ENCODE data around the gene NOX3. TPM values are rescaled to one million over a fixed set of nuclear protein-coding genes. Genes with fewer than 3 reads are reported as not detected.
"Not testable (repeated sequence)": the region's sequence is repeated elsewhere in the genome, so short reads cannot be mapped to it uniquely, and the experiment has no call there.

Gene NOX3, protein sequence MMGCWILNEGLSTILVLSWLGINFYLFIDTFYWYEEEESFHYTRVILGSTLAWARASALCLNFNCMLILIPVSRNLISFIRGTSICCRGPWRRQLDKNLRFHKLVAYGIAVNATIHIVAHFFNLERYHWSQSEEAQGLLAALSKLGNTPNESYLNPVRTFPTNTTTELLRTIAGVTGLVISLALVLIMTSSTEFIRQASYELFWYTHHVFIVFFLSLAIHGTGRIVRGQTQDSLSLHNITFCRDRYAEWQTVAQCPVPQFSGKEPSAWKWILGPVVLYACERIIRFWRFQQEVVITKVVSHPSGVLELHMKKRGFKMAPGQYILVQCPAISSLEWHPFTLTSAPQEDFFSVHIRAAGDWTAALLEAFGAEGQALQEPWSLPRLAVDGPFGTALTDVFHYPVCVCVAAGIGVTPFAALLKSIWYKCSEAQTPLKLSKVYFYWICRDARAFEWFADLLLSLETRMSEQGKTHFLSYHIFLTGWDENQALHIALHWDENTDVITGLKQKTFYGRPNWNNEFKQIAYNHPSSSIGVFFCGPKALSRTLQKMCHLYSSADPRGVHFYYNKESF
- not detected for polyA plus RNA-seq (ENCODE audit: insufficient read length in 12 of 12)
- long read RNA-seq, donor 1 = 0 reads
- long read RNA-seq, donor 2 = 0 reads
- long read RNA-seq, donor 3 = 0 reads
- long read RNA-seq, donor 4 = 0 reads
- long read RNA-seq, donor 5 = 0 reads
- long read RNA-seq, donor 6 = 0 reads
- long read RNA-seq, donor 7 = 0 reads
- long read RNA-seq, donor 8 = 0 reads
- long read RNA-seq, donor 9 = 0 reads
- long read RNA-seq, donor 10 = 0 reads
- long read RNA-seq, donor 11 = 0 reads

DNA sequence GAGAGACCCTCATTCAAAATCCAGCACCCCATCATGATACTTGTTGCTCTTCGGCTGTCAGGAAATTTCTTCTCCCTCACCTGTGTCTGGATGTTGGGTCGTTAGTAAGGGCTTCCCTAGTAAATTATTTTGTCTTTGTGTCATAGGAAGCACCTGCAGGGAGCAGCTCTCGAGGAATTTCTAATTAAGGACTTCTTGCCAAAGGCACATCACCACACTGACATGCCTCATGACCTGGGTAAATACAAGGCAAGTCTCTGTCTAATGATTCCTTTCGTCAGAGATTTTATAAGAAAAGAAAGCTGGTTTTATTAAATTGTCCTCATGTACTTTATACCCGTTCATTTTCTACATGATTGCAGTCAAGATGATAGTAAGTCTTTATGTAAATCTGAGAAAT lies at the start of gene NOX3:
TSS of gene NOX3 (minus strand) at position 74 of the 400 bp plus-strand sequence. CDS start at position 35, 39 bp downstream.
- DNase-seq = no peak

DNA sequence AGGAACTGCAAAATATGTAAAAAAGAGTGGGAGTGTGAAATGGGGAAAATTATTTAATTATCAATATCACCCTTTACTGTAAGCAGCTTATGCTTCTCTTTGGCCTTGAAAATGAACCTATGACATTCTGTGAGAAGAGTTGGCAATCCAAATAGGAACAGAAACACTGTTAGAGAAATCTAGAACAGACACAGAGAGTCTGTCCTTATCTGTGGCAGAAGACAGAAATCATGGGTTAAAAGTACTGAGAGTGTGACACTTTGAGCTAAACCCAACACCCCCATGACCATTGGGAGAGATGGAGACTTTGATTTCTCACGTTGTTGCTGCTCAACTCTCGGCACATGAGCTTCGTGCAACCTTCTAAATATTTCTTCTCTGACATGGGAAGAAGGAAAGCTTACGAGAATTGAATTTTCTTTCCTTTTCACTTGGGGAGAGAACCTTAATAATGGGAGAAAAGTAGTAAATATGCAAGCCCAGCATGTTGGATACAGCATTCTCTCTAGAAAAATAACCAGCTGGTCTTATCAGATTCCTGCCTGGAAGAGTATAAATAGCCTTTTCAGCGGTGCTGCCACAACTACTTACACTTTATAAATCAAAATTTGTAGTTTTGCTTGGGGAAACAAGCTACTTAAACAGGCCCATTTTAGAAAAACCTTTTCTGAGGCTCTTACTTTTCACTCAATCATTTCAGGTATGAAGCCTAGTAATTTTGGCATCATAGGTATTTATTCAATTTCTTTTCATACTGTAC lies 49.4 kb upstream of the NOX3 start:
- DNase-seq = no peak

GRCh38 chr6:155502393-155502792 lies 46.8 kb upstream of the NOX3 start:
- no peak for DNase-seq

- DNase-seq = no peak
Observed at GRCh38 chr6:155499574-155499973, 43.9 kb upstream of the NOX3 start.

DNA sequence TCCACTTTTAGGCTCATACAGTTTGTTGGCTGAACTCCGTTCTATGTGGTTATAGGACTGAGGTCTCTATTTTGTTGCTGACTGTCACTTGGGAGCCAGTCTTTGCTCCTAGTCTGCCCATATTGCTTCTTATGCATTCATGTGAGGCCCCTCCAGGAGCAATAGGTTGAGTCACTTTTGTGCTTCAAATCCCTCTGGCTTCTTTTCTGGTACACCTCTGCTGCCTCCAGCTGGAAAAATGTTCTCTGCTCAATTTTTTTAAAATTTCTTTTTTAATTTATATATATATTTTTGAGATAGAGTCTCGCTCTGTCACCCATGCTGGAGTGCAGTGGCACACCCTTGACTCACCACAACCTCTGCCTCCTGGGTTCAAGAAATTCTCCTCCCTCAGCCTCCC lies 42.7 kb upstream of the NOX3 start:
- DNase-seq = no peak

DNA sequence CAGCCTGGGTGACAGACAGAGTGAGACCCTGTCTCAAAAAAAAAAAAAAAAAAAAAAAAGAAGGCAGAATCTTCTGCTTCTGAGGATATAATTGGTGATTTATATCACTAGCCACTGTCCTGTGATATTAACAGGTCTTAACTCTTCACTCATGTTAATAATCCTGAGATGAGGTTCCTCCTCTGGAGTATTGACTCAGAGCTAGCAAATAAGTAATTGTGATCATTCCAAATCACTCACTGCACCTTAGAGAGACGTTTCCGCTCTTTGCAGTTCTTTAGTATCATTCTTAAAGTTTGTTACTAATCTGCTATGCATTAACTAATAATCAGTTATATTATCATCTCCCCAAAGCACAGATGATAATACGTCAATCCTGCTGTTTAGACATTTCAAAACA lies 41.6 kb upstream of the NOX3 start:
- DNase-seq = no peak

DNA sequence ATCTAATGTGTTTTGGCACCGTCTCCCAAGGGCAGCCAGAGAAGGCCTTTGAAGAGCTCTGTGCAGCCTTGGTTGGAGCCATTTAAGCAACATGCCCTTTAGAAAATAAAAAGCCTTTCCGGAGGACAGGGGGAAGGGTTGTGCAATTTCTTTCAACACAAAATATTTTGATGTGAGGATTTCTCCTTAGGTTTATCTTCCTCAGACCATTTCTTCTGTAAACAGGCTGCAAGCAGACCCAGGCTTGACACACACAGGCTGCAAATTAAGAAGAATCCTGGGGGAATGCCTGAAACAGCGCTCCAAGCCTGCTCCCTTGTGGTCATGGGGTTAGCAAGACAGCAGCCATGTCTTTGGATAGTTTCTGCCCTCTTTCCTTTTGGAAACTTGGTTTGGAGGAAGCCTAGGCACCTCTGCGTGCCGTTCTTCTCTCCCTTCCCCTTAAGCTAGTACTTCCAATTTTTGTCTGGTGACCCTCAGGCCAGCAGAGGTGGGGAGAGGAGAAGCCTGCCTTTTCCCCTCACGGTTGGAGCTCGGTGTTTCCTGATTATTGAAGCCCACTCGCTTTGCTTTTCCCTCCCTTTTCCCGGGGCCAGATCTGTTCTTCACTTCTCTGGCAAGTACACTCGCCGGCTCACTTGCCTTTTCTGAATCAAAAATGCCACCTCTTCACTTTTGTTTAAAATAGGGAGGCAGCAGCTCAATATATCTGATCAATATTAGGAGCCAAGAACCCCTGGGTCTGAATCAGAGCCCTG lies 39.6 kb upstream of the NOX3 start:
- DNase-seq = no peak

DNA sequence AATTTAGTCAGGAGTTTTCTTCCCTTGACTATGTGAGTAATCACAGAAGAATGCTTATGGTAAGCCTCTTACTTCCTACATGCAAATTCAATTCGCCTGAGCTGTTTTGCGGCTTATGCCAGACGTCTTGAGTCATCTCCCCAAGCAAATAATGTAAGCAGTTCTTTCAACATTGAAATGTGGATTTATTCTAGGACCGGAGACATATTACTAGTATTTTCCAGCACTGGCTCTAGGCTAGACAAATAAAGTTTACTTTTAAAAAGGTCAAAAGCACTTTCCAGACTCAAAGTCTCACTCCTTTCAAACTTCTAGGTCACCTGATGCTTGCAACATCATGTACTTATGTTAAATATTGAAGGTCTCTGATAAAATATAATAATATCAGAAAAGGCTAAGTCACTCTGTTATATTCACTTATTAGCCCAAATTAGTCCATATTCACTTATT lies 38.1 kb upstream of the NOX3 start:
- peak; percentile 80 for DNase-seq

DNA sequence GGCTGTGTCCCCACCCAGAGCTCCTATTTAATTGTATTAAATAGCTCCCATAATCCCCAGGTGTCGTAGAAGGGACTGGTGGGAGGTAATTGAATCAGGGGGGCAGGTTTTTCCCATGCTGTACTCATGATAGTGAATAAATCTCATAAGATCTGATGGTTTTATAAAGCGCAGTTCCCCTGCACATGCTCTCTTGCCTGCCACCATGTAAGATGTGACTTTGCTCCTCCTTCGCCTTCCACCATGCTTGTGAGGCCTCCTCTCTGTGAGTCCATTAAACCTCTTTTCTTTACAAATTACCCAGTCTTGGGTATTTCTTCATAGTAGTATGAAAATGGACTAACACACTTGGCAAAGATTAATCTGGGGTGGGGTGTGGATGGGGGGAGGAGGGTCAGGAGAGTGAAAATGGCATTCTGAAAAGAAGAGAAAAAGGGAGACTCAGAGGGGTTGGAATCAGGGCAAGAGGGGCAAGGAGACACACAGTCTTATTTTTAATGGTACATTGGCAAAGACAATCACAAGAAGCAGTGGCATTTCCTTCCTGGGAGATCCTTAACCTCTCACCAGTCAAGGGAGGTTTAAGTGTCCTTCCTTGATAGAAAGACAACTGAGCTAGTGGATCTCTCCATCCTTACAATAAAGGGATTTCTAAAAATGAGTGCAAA lies 37.5 kb upstream of the NOX3 start:
- DNase-seq = no peak

DNA sequence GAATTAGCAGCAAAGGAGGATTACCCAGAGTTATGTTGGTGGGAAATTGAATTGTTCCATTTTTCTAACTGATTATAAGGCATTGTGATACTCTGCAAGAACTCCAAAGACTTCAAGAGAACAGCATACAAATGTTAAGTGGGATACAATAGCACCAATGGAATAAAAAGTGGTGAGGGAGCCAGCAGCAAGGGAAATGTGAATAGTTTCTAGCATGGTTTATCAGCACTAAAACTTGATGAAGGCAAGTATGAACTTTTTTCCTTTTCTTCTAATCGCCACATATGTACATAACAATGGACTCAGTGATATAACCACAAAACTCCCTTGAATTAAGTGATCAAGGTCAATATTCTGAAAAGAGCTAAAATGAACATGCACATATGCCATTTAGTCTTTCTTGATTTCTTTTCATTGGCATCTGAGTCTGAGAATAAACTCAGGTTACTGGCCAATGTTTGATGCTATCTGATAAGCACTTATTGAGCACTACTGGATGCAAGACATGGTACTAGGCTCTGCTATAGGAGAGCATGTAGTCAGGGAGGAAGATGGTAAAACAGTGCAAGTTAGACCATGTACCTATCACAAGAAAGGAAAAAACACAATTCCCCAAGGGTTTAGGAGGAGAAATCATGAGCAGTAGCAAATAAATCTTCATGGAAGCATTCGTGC lies 36.6 kb upstream of the NOX3 start:
- no peak for DNase-seq

GRCh38 chr6:155491421-155491820 lies 35.8 kb upstream of the NOX3 start:
- no peak for DNase-seq

- not testable (repeated sequence) for DNase-seq
Observed at GRCh38 chr6:155488197-155488596, 32.6 kb upstream of the NOX3 start.

GRCh38 chr6:155487371-155488130 lies 31.9 kb upstream of the NOX3 start:
- DNase-seq = no peak

DNA sequence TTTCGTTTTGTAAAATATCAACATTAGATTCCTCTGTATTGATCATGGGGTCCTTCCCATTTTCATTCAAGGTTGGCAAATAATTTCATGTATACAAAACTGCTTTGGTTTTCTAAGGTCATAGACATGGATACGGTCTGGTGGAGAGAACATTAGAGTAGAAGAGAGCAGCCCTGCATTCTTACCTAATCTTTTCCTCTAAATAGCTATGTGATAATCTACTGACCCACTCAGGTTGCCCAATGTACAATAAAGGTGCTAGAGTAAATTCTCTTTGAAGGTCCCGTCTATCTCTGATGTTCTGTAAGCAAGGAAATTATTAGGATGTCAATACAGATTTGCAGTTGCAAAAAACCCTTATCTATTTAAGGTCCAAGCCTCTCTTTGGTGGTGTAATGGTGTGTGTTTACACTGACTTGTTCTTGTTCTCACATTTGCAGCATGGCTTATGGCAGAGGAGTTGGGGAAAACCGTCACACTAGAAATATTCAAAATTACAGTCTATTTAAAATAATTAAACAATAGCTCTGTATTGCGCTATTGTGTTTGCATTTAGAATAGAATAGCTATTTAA lies 31.2 kb upstream of the NOX3 start:
- DNase-seq = no peak

DNA sequence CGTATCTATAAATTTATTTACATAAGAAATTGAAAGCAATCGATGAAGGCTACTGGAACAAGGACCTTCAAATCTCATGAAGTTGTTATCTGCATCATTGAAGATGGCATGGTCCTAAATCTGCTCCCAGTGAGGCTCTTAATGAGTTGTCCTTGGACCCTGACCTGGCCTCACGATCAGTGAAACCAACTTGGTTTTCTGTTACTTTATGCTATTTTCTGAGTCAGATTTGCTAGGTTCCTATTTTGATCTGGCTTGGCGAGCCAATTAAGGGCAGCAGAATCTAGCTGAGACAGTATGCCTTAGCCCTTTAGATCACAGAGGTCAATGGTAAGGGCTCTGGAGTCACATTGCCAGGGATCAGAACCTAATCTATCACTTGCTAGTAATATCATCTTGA lies 30.1 kb upstream of the NOX3 start:
- DNase-seq = no peak

GRCh38 chr6:155483858-155484257 lies 28.2 kb upstream of the NOX3 start:
- DNase-seq = no peak

DNA sequence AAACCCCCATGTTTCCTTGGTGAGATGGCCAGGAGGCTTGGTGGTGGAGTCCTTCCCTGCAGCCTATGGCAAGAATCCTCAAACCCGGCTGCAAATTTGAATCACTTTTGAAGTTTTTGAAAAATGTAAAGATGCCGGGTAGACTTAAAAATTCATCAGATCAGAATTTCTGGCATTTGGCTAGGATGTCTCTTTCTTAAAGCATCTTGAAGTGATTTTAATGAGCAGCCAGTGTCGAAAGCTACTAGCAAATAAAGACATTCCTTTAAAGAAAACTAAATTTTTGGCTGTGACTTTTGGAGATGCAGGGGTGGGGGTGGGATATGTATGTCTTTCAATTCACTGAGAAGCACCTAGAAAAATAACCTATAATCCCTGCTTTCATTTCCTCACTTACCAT lies 25.6 kb upstream of the NOX3 start:
- no peak for DNase-seq

GRCh38 chr6:155473741-155474140 lies 18.1 kb upstream of the NOX3 start:
- no peak for DNase-seq

GRCh38 chr6:155472886-155473285 lies 17.2 kb upstream of the NOX3 start:
- no peak for DNase-seq
